ENCODE measurements around the gene NDST3.

The NDST3 gene

GRCh38 chr4:118173956-118174725 is 139.9 kb downstream of the NDST3 start:
- in situ Hi-C loops (cut with MboI; ENCODE audit: low sequenced_read_pairs) = no loop called here

- in situ Hi-C loops (cut with MboI; ENCODE audit: low sequenced_read_pairs) = no loop called here
Measured at GRCh38 chr4:118175506-118175905, 141.2 kb downstream of the NDST3 start.

- in situ Hi-C loops (cut with MboI; ENCODE audit: low sequenced_read_pairs) = no loop called here
Measured at GRCh38 chr4:118177126-118177525, 142.8 kb downstream of the NDST3 start.

- in situ Hi-C loops (cut with MboI; ENCODE audit: low sequenced_read_pairs) = no loop called here
Measured at GRCh38 chr4:118180776-118181175, 146.5 kb downstream of the NDST3 start.

- in situ Hi-C loops (cut with MboI; ENCODE audit: low sequenced_read_pairs) = no loop called here
Measured at GRCh38 chr4:118190903-118191302, 156.6 kb downstream of the NDST3 start.

GRCh38 chr4:118193421-118193820 is 159.1 kb downstream of the NDST3 start:
- in situ Hi-C loops (cut with MboI; ENCODE audit: low sequenced_read_pairs) = no loop called here

GRCh38 chr4:118206627-118207026 is 172.3 kb downstream of the NDST3 start:
- in situ Hi-C loops (cut with MboI; ENCODE audit: low sequenced_read_pairs) = no loop called here

- in situ Hi-C loops (cut with MboI; ENCODE audit: low sequenced_read_pairs) = no loop called here
Measured at GRCh38 chr4:118213101-118213500, 178.8 kb downstream of the NDST3 start.

- in situ Hi-C loops (cut with MboI; ENCODE audit: low sequenced_read_pairs) = no loop called here
Measured at GRCh38 chr4:118215826-118216225, 181.5 kb downstream of the NDST3 start.

GRCh38 chr4:118221227-118221800 is 187.0 kb downstream of the NDST3 start:
- in situ Hi-C loops (cut with MboI; ENCODE audit: low sequenced_read_pairs) = no loop called here

GRCh38 chr4:118224243-118224829 is 190.1 kb downstream of the NDST3 start:
- in situ Hi-C loops (cut with MboI; ENCODE audit: low sequenced_read_pairs) = no loop called here

- in situ Hi-C loops (cut with MboI; ENCODE audit: low sequenced_read_pairs) = no loop called here
Measured at GRCh38 chr4:118225511-118225910, 191.2 kb downstream of the NDST3 start.

GRCh38 chr4:118226311-118227010 is 192.2 kb downstream of the NDST3 start:
- in situ Hi-C loops (cut with MboI; ENCODE audit: low sequenced_read_pairs) = no loop called here

- in situ Hi-C loops (cut with MboI; ENCODE audit: low sequenced_read_pairs) = no loop called here
Measured at GRCh38 chr4:118235566-118236120, 201.4 kb downstream of the NDST3 start.

- in situ Hi-C loops (cut with MboI; ENCODE audit: low sequenced_read_pairs) = no loop called here
Measured at GRCh38 chr4:118237531-118237930, 203.2 kb downstream of the NDST3 start.

GRCh38 chr4:118249890-118250289 is 215.6 kb downstream of the NDST3 start:
- in situ Hi-C loops (cut with MboI; ENCODE audit: low sequenced_read_pairs) = no loop called here

GRCh38 chr4:118254368-118254767 is 220.1 kb downstream of the NDST3 start:
- in situ Hi-C loops (cut with MboI; ENCODE audit: low sequenced_read_pairs) = no loop called here

GRCh38 chr4:118259111-118259510 is 224.8 kb downstream of the NDST3 start:
- in situ Hi-C loops (cut with MboI; ENCODE audit: low sequenced_read_pairs) = no loop called here

GRCh38 chr4:118260309-118260708 is 226.0 kb downstream of the NDST3 start:
- in situ Hi-C loops (cut with MboI; ENCODE audit: low sequenced_read_pairs) = no loop called here

GRCh38 chr4:118264096-118264495 is 229.8 kb downstream of the NDST3 start:
- in situ Hi-C loops (cut with MboI; ENCODE audit: low sequenced_read_pairs) = no loop called here

All from HL-60/S4 treated with phorbol 12-myristate 13-acetate at 8.2 ng/mL for 4 days and 3 days (cell line).